OCI-LY7 (cell line): ENCODE measurements around the gene GPATCH3. TPM values are rescaled to one million over a fixed set of nuclear protein-coding genes. Genes with fewer than 3 reads are reported as not detected.

ENCODE experiments used
- BruUV-seq: library from RNA; stranded (reverse); fragments of 400-500 nt; replicated peaks from 2 replicates; lab custom pipeline; 2021; lab: Mats Ljungman, UMichigan
- CTCF ChIA-PET: fragments of 300-600 bp; sonication (Branson Sonifier 250); formaldehyde crosslinking; loops from one replicate; lab custom pipeline; 2022; ENCODE audit warnings: antibody characterized with exemption; ENCODE audit not compliant: unreplicated experiment; lab: Charles Lee
- POLR2A ChIA-PET: fragments of 300-600 bp; sonication (Branson Sonifier 250); formaldehyde crosslinking; loops from one replicate; lab custom pipeline; 2022; ENCODE audit warnings: antibody characterized with exemption; lab: Charles Lee
- DNase-seq: peaks from one replicate; pipeline ENCODE4 v3.0.0-alpha.2; 2015; ENCODE audit warnings: low spot score
- H2AFZ ChIP-seq: fragments of 200-600 bp; sonication (generic), shearing (Covaris generic); 2 replicates; pipeline ENCODE4 v1.6.1; 2014; ENCODE audit warnings: mild to moderate bottlenecking, antibody characterized with exemption, low read length, moderate library complexity
- H3K27ac ChIP-seq: fragments of 200-600 bp; sonication (generic); 2 replicates; pipeline ENCODE4 v1.5.1; 2014; ENCODE audit warnings: mixed run types, low read depth, mild to moderate bottlenecking, moderate library complexity, low read length, inconsistent platforms; ENCODE audit not compliant: poor library complexity, severe bottlenecking
- H3K36me3 ChIP-seq: fragments of 200-600 bp; sonication (generic); 2 replicates; pipeline ENCODE4 v1.6.1; 2014; ENCODE audit warnings: mild to moderate bottlenecking, antibody characterized with exemption, low read length, moderate library complexity, mixed read lengths; ENCODE audit not compliant: insufficient read depth
- H3K4me1 ChIP-seq: fragments of 200-600 bp; sonication (generic); 2 replicates; pipeline ENCODE4 v1.5.1; 2014; ENCODE audit warnings: mild to moderate bottlenecking, low read length; ENCODE audit not compliant: insufficient read depth, poor library complexity, severe bottlenecking
- H3K4me2 ChIP-seq: fragments of 200-600 bp; sonication (generic); 2 replicates; pipeline ENCODE4 v1.6.1; 2014; ENCODE audit warnings: mild to moderate bottlenecking, low read length
- H3K4me3 ChIP-seq: fragments of 200-600 bp; sonication (generic); 2 replicates; pipeline ENCODE4 v1.5.1; 2014; ENCODE audit warnings: mild to moderate bottlenecking, low read depth, low read length; ENCODE audit not compliant: poor library complexity, severe bottlenecking
- H3K79me2 ChIP-seq: fragments of 200-600 bp; sonication (generic); 2 replicates; pipeline ENCODE4 v1.6.1; 2016; ENCODE audit warnings: low read depth, mild to moderate bottlenecking, low read length, moderate library complexity, mixed read lengths; ENCODE audit not compliant: insufficient read depth
- H3K9me2 ChIP-seq: fragments of 200-600 bp; sonication (generic); 2 replicates; pipeline ENCODE4 v1.6.1; 2016; ENCODE audit warnings: mild to moderate bottlenecking, low read length, mixed read lengths; ENCODE audit not compliant: insufficient read depth
- H3K9me3 ChIP-seq: fragments of 200-600 bp; sonication (generic); 2 replicates; pipeline ENCODE4 v1.6.1; 2014; ENCODE audit warnings: mild to moderate bottlenecking, mixed run types, low read length, mixed read lengths
- H4K20me1 ChIP-seq: fragments of 200-600 bp; sonication (generic); 2 replicates; pipeline ENCODE4 v1.6.1; 2014; ENCODE audit warnings: mild to moderate bottlenecking, antibody characterized with exemption, low read length, moderate library complexity, mixed read lengths; ENCODE audit not compliant: insufficient read depth
- CTCF ChIP-seq: fragments of 200-600 bp; sonication (generic); conservative IDR thresholded peaks from 2 replicates; pipeline ENCODE4 v1.5.1; 2014; ENCODE audit warnings: mild to moderate bottlenecking, antibody characterized with exemption, low read length, moderate library complexity, mixed read lengths
- EZH2phosphoT487 ChIP-seq: fragments of 200-600 bp; sonication (generic); IDR thresholded peaks from 2 replicates; pipeline ENCODE4 v1.6.1; 2018; ENCODE audit warnings: low read depth, borderline replicate concordance, mild to moderate bottlenecking, mixed run types, antibody characterized with exemption, low read length, moderate library complexity, mixed read lengths
- intact Hi-C: fragments of 100-400 bp; cut with micrococcal nuclease; formaldehyde crosslinking; loops from one replicate; pipeline ENCODE4 v1.10.0; 2022; ENCODE audit not compliant: unreplicated experiment
- total RNA-seq, 2 experiments: library from RNA; depleted of rRNA in 1 of 2; stranded (reverse); fragments of >200 nt in 1 of 2; shearing (Covaris generic) in 1 of 2; gene quantifications; 2 replicates each; pipeline ENCODE4 v1.2.3, GENCODE V29; 2014 to 2022

Gene GPATCH3
- total RNA-seq, 2 experiments from 2014 or later: 9.2 to 15.2 TPM

DNA sequence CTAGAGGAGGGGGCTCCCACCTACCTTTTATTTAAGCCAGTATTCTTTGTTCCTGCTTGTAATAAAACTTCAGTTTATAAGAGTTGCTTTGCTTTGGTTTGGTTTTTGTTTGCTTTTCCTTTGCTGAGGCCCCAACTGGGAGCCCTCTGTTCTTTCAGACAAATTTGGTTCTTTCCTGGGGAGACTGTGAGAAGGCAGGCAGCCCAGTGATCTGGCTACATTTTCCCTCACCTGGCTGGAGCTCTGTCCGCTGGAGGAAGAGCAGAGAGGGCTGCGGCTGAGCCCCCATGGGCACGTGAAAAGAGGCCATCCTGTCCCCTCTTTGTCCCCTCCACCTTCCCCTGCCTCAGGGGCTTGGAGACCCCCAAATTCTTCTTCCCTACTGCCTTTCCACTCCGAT lies 44.6 kb downstream of the GPATCH3 start:
- ChIA-PET CTCF (no interaction called here), POLR2A (interaction anchor here (0.5 to 3.6 kb wide), 3 partner anchors 9 to 15 kb away, joined by 3 to 15 read pairs (median 3); no protein-coding TSS in a partner anchor)
- Histone ChIP-seq H3K9me3 (no peaks in the 10 kb centered on the region), H3K27ac (no peak overlapping the region), H3K4me3 (no peak overlapping the region), H4K20me1 (no peaks in the 10 kb centered on the region), H3K9me2 (no peaks in the 10 kb centered on the region), H2AFZ (no peak overlapping the region), H3K4me2 (no peak overlapping the region), H3K36me3 (peaks cover 37% of the 10 kb centered on the region; the same call in 1 of the 2 replicates), H3K4me1 (no peaks in the 10 kb centered on the region), H3K79me2 (no peaks in the 10 kb centered on the region)
- no TSS peak for BruUV-seq
- TF ChIP-seq EZH2phosphoT487 (no peak), CTCF (no peak)
- no peak for DNase-seq
- intact Hi-C loops: no loop called here

DNA sequence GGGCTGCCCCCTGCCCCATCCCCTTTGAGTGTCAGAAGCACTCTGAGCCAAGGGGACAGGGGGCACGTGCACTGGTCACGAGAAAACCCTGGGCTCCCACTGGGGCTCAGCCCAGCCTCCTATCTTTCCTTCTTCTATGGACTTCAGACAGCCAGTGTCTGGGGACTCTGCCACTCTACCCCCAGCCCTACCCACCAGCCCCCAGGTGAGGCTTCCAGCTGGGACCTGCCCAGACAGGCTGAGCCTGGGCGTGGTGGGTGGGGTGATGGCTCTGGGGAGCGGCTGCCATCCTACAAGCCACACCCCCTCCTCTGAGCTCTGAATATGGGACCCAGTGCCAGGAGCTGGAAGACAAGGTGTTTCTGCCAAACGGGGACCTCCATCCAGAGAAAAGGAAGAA lies 45.4 kb downstream of the GPATCH3 start:
- no peak for DNase-seq
- Histone ChIP-seq H3K9me2 (no peaks in the 10 kb centered on the region), H3K27ac (no peak overlapping the region), H3K36me3 (peaks cover 43% of the 10 kb centered on the region; the same call in 1 of the 2 replicates), H3K9me3 (no peaks in the 10 kb centered on the region), H3K79me2 (no peaks in the 10 kb centered on the region), H3K4me3 (no peak overlapping the region), H2AFZ (no peak overlapping the region), H3K4me2 (no peak overlapping the region), H4K20me1 (no peaks in the 10 kb centered on the region), H3K4me1 (no peaks in the 10 kb centered on the region)
- ChIA-PET POLR2A (interaction anchor here (0.5 to 3.6 kb wide), 2 partner anchors 10 to 16 kb away, joined by 3 to 15 read pairs; no protein-coding TSS in a partner anchor), CTCF (interaction anchor here (1.0 kb wide), 1 partner anchor 35 kb away, joined by 3 read pairs; the partner anchor contains the start of gene GPN2)
- no TSS peak for BruUV-seq
- intact Hi-C loops: no loop called here
- no peak for TF ChIP-seq EZH2phosphoT487
- TF ChIP-seq CTCF: no peak

GRCh38 chr1:26853600-26853999 lies 46.7 kb downstream of the GPATCH3 start:
- H3K79me2 ChIP-seq: no peaks in the 10 kb centered on the region
- no TSS peak for BruUV-seq
- ChIA-PET CTCF (no interaction called here), POLR2A (interaction anchor here (3.6 kb wide), 1 partner anchor 11 kb away, joined by 15 read pairs; no protein-coding TSS in a partner anchor)
- H2AFZ ChIP-seq: no peak overlapping the region
- no peak overlapping the region for H3K4me3 ChIP-seq
- intact Hi-C loops: loop anchor here (1.0 kb wide), 1 partner anchor 25 kb away; no protein-coding TSS in a partner anchor
- TF ChIP-seq EZH2phosphoT487 (no peak), CTCF (no peak)
- H3K4me1 ChIP-seq: no peaks in the 10 kb centered on the region
- peaks cover 46% of the 10 kb centered on the region; the same call in 1 of the 2 replicates for H3K36me3 ChIP-seq
- DNase-seq: no peak
- H3K9me2 ChIP-seq: no peaks in the 10 kb centered on the region
- no peak overlapping the region for H3K4me2 ChIP-seq
- no peak overlapping the region for H3K27ac ChIP-seq
- H4K20me1 ChIP-seq: no peaks in the 10 kb centered on the region
- no peaks in the 10 kb centered on the region for H3K9me3 ChIP-seq
